NCI-H345 (cell line): Measurements from ENCODE around the gene VPS18.

ENCODE experiments used
- DNase-seq: peaks from one replicate; lab custom pipeline; 2025; lab: John Stamatoyannopoulos, UW

VPS18 gene

GRCh38 chr15:40871749-40872617, 22.3 kb upstream of the VPS18 start:
- DNase-seq, result no peak

- no peak for DNase-seq
These were observed 21.2 kb upstream of the VPS18 start for GRCh38 chr15:40872791-40873693.

DNA sequence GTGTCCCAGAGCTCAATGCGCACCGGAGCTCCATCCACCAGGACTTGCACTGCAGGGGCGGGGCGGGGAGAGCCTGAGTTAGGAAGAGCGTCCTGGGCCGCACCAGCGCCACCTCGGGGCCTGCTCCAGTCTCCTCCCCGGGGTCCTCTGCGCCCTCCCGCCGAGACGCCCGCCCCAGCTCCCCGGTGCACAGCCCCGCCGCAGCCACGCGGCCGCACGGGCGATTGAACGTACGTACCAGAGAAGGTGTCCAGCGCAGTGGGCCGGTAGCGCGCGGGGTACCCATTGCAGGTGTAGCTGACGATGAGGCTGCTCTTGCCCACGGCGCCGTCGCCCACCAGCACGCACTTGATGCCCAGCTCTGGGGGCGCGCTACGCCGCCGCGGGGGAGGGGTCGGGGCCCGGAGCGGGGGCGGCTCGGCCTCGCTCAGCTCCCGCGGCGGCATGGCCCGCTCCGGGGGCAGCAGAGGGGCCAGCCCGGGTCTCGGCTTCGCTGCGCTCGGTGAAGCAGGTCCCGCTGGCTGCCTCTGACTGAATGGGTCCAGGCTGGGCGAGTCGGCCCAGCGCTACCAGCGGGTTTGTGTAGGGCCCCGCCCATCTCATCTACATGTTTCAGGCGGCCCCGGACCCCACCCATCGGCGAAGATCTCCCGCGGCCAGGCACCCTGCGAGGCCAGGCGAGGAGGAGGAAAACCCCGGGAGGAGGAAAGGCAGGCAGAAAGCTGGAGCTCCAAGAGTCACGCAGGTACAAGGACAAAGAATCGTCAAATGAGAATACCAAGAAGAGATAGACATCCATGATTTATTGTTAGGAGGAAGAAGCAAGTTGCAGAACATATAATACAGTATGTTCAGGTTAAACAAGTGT, 20.3 kb upstream of the VPS18 start, which contains the start of gene RHOV:
TSS of gene RHOV (minus strand) at position 541 of the 868 bp plus-strand sequence. CDS start at position 446, 95 bp downstream.
- no peak for DNase-seq

GRCh38 chr15:40875991-40876730, 18.1 kb upstream of the VPS18 start:
- no peak for DNase-seq

DNA sequence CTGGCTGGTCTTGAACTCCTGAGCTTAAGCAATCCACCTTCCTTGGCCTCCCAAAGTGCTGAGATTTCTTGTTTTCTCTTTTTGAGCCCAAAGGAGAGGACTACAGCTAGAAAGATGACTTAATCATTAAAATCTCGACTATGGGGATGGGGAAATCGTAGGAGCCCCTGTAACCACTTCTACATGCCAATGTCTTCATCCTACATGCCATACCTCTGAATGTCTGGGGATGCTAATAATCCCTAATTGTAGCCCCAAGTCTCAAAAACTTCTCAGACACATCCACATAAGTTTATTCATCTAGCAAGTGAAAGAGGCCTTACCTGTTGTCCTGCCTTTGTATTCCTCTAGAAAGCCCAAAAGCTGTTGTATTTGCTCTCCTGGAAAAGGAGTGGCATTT, 16.6 kb upstream of the VPS18 start:
- no peak for DNase-seq

DNA sequence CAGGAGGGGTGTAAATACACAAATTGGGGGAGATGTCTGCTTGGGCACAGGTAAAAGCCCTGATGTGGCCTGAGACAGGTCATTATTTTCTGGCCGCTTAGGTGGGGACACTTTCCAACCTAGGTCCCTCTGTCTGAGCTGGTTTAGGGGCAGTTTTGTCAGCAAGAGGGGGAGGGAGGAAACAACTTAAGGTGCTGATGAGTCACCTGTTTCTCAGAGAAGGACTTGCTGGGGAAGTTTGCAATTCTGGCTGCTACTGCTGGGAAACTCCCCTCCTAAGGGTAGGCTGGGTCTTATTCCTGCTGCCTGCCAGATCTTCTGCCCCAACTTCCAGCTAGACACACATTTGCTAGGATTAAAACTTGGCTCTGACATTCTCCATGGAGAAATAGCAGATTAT, 15.5 kb upstream of the VPS18 start:
- no peak for DNase-seq

DNA sequence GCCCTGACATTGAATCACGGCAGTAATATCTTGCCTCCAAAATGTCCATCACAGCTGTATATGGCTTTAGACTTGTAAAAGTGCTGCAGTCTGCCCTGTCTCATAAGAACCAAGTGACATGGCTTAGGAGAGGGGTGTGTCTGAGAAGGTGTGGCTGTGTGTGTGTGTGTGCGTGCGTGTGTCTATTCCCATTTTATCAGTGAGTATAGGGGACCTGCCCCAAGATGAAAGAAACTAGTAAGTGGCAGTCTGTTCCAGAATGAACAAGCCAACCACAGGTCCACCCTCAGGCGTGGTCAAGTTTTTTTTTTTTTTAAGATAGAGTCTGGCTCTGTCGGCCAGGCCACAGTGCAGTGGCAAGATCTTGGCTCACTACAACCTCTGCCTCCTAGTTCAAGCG, 14.6 kb upstream of the VPS18 start:
- DNase-seq, result no peak

GRCh38 chr15:40881351-40881750, 12.9 kb upstream of the VPS18 start:
- no peak for DNase-seq

- no peak for DNase-seq
These were observed 7.7 kb upstream of the VPS18 start for GRCh38 chr15:40886586-40886985.

GRCh38 chr15:40889112-40889511, 5.1 kb upstream of the VPS18 start:
- no peak for DNase-seq

- no peak for DNase-seq
These were observed 3.1 kb upstream of the VPS18 start for GRCh38 chr15:40891138-40891537.

DNA sequence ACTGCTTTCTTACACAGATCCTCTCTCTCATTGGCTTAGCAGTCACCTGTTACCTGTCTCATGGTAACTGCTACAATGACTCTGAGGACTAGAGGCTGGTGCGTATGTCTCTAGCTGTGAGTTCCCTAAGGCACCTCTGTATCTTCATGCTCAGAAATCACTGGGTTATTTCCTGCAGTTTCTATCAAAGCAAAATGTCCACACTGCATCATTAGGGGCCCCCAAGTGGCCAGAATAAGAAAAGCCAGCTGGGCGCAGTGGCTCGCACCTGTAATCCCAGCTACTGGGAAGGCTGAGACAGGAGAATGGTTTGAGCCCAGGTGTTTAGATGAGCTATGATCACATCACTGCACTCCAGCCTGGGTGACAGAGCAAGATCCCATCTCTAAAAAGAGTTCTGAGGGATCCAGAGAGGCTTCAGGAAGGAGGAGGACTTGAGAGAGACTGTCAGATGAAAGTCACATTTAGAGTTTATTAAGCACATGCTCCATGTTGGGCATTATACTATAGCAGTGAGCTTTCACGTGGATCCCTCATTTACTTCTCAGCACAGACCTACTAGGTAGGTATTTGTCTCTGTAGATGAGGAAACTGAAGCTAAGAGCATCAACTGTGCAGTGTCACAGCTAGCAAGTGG, 2.3 kb upstream of the VPS18 start:
- DNase-seq, result peak; percentile 43

DNA sequence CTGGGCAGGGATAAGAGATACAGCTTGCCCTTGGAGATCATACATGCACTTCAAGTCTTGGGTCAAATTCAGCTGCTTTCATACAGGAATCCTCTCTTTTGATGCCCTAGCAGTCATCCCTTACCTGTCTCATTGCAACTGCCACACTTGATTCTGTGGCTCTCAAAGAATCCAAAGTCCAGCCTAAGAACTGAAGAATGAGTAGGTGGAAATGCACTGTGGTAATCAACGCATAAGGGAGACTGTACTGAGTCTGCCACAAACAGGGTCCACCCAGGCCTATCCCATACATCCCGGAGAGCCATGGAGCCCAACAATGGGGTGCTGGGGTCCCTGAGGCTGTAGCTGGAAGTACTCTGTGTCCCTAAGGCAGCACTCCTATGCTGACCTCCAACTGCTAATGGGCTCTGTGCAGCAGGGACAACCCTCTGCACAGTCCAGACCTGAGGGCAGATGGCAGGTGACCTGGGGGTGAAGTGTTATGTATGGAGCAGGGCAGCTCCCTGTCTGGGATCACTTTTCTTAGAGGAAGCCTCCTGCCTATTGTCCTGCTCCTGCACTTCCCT, 1.7 kb upstream of the VPS18 start:
- no peak for DNase-seq

DNA sequence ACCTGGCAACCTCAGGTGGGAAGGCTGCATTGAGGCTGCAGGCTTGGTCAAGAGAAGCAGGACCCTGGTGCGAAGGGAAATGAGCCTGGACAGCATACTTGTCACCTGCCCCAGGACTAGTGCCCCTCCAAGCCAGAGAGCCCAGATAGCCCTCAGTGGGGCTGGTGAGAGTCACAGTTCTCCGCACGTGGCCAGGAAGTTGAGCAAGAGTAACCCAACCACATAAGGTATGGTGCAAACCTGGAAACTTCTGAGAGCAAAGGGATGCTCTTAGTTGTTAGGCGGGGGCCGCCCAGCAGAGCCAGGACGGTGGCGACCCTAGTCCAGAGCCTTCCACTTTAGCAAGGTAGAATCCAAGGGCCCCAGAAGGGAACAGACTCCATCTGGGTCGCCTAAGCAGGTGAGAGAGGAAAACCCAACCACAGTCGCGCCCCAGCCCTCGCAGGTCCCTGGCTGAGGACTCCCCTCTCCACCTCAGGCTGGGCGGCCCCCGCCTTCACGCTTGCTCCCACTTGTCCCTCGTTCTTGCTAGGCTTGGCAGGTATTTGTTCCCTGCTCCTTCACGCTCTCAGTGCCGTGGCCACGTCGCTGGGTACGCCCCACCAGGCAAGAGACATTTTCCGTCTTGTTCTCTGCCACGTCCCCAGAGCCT, 1.1 kb upstream of the VPS18 start:
- DNase-seq, result no peak

DNA sequence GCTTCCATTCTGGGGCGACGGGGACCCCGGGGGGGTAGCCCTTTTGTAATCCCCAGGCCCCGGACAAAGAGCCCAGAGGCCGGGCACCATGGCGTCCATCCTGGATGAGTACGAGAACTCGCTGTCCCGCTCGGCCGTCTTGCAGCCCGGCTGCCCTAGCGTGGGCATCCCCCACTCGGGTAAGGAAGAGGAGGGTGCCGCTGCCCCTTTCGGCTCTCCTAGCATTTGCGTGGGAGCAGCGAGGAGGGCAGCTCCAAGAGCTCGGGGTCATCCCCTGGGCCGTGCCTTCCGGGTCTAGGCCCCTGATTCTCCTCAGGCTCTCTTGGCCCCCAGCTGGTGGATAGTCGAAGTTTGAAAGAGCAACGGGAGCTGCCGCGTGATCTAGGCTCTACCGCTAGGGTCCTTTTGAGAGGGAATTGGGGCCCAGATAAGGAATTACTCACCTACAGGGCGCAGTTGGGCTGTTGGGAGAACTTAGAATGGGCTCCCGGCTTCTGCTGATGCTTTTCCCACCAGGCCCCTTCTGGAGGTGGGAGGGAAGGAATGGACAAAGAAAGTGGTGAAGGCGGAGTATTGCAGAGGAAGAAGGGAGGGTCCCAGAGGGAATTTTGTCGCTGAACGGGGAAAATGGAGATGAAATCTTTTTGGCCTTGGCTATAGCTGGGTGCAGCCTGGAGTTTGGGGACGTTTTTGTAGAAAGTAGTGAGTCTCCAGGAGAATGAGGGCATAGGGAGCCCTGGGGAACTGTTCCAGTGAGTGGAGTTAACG, 615 bp downstream of the VPS18 start:
- DNase-seq, result peak; percentile 33

GRCh38 chr15:40899536-40900207, 5.4 kb downstream of the VPS18 start:
- no peak for DNase-seq

GRCh38 chr15:40900256-40901052, 6.2 kb downstream of the VPS18 start:
- no peak for DNase-seq

DNA sequence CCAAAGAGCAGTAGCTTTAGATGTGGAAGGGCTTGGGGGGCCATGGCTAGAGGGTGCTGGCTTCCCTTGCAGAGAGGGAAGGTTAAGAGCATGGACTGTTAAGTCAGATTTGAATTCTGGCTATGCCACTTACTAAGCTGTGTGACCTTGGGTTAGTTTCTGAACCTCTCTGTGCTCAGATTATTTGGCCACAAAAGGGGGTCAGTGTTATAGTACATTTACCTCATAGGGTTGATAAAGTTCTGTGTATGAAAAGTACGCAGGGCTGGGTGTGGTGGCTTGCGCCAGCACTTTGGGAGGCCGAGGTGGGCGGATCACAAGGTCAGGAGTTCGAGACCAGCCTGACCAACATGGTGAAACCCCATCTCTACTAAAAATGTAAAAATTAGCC, 6.8 kb downstream of the VPS18 start:
- no peak for DNase-seq
